CD4-positive, alpha-beta memory T cell (primary cell): Measurements from ENCODE around the gene CAPS. TPM values are rescaled to one million over a fixed set of nuclear protein-coding genes. Genes with fewer than 3 reads are reported as not detected.

Experiments used
- CTCF ChIA-PET: fragments of 350-600 bp; sonication (Branson Sonifier 250); formaldehyde crosslinking; loops from one replicate; lab custom pipeline; 2021; ENCODE audit warnings: inconsistent platforms; ENCODE audit not compliant: partially characterized antibody; lab: Charles Lee
- POLR2A ChIA-PET: fragments of 350-600 bp; sonication (Branson Sonifier 250); formaldehyde crosslinking; loops from one replicate; lab custom pipeline; 2021; ENCODE audit not compliant: partially characterized antibody; lab: Charles Lee
- DNase-seq, 5 donors: peaks; one replicate each; pipeline versions ENCODE4 v3.0.0 to v3.0.0-alpha.2; 2020 to 2022; ENCODE audit warnings: mixed read lengths in 1 of 5
- H3K27ac ChIP-seq: one replicate; pipeline ENCODE4 v1.7.0; 2013; ENCODE audit warnings: low read depth, low read length
- H3K27me3 ChIP-seq: 2 replicates; pipeline ENCODE4 v1.7.0; 2013; ENCODE audit warnings: mild to moderate bottlenecking, low read length, moderate library complexity; ENCODE audit not compliant: insufficient read depth
- H3K36me3 ChIP-seq: 2 replicates; pipeline ENCODE4 v1.7.0; 2013; ENCODE audit warnings: mild to moderate bottlenecking, low read length, moderate library complexity; ENCODE audit not compliant: insufficient read depth
- H3K4me1 ChIP-seq: 2 replicates; pipeline ENCODE4 v1.7.0; 2013; ENCODE audit warnings: mild to moderate bottlenecking, low read length, moderate library complexity; ENCODE audit not compliant: insufficient read depth
- H3K4me3 ChIP-seq, 2 donors: one replicate each; pipeline ENCODE4 v1.7.0; 2013; ENCODE audit warnings: low read length in 2 of 2, mild to moderate bottlenecking in 1 of 2
- H3K9me3 ChIP-seq, 2 donors: one replicate each; pipeline ENCODE4 v1.7.0; 2013; ENCODE audit warnings: low read length in 2 of 2, control low read depth in 1 of 2; ENCODE audit not compliant: control insufficient read depth in 1 of 2
- H3K27ac Mint-ChIP-seq, 7 donors: one replicate each; pipeline ENCODE4 v1.8.0; 2020 to 2021; ENCODE audit warnings: mixed read lengths in 7 of 7, mild to moderate bottlenecking in 6 of 7, inconsistent platforms in 3 of 7, moderate library complexity in 3 of 7
- H3K27me3 Mint-ChIP-seq, 2 donors: one replicate each; pipeline ENCODE4 v1.8.0; 2020 to 2021; ENCODE audit warnings: mixed read lengths in 2 of 2
- H3K36me3 Mint-ChIP-seq, 2 donors: one replicate each; pipeline ENCODE4 v1.8.0; 2020 to 2021; ENCODE audit warnings: mixed read lengths in 2 of 2, inconsistent platforms in 1 of 2, mild to moderate bottlenecking in 1 of 2
- H3K4me1 Mint-ChIP-seq, 4 donors: one replicate each; pipeline ENCODE4 v1.8.0; 2020 to 2021; ENCODE audit warnings: mixed read lengths in 4 of 4, mild to moderate bottlenecking in 1 of 4
- H3K4me3 Mint-ChIP-seq, 8 donors: one replicate each; pipeline ENCODE4 v1.8.0; 2020 to 2021; ENCODE audit warnings: mixed read lengths in 8 of 8, mild to moderate bottlenecking in 7 of 8, moderate library complexity in 6 of 8, inconsistent platforms in 3 of 8
- H3K9me3 Mint-ChIP-seq, 8 donors: one replicate each; pipeline ENCODE4 v1.8.0; 2020 to 2021; ENCODE audit warnings: mixed read lengths in 8 of 8, mild to moderate bottlenecking in 5 of 8, inconsistent platforms in 3 of 8, moderate library complexity in 1 of 8
- intact Hi-C: fragments of 100-400 bp; cut with micrococcal nuclease; formaldehyde crosslinking; loops from one replicate; pipeline ENCODE4 v1.15.1; 2023
- polyA plus RNA-seq, 2 donors: library from polyadenylated mRNA; unstranded; fragments of 300-500 nt; fragmentation: Illumina TruSeq; gene quantifications; one replicate each; pipeline ENCODE4 v1.2.3, GENCODE V29; 2021
- total RNA-seq, 2 experiments: library from RNA; stranded (reverse); gene quantifications; one replicate each; pipeline ENCODE4 v1.2.3, GENCODE V29; 2021

Gene CAPS
- total and polyA plus RNA-seq, 4 experiments from 2014 or later, result 1.7 to 68.0 (median 34.6) TPM

DNA sequence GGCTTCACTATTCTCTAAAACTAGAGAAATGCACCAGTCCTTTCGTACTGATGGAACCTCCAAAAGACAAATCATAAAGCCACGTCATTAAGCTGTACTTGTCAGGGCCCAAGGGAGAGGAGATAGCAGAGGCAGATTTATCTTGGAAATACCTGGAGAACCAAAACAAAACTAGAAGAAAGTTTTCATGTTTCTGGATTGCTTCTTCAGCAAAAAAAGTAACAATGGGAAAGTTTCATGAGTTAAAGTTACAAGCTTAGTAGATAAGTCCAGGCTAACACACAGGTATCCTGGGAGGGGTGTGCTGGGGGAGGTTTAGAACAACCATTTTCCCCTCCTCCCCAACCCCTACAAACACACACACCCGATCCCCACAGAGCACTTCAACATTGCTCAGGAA, 42.3 kb downstream of the CAPS start:
- Histone ChIP-seq H3K27me3 (no peaks in the 10 kb centered on the region), H3K36me3 (no peaks in the 10 kb centered on the region), H3K9me3 (no peaks in the 10 kb centered on the region), H3K4me1 (peaks cover 96% of the 10 kb centered on the region), H3K4me3 (no peak overlapping the region), H3K27ac (no peak overlapping the region)
- H3K27me3 Mint-ChIP-seq, result no peaks in the 10 kb centered on the region
- H3K27ac Mint-ChIP-seq, result peak overlapping the region in 6 of 7 donors; percentile 12 to 81 (median 76)
- peaks cover 3 to 26% of the 10 kb centered on the region in 2 donors for H3K36me3 Mint-ChIP-seq
- DNase-seq, result no peak
- intact Hi-C loops, result no loop called here
- ChIA-PET POLR2A (interaction anchor here (1.0 kb wide), 1 partner anchor 51 kb away, joined by 3 read pairs; no protein-coding TSS in a partner anchor), CTCF (interaction anchor here (1.2 to 3.5 kb wide), 2 partner anchors 11 to 31 kb away, joined by 4 to 27 read pairs; no protein-coding TSS in a partner anchor)
- H3K9me3 Mint-ChIP-seq, result no peaks in the 10 kb centered on the region
- peak overlapping the region in 2 of 8 donors; percentile 20 to 34 for H3K4me3 Mint-ChIP-seq
- peaks cover 50 to 95% (median 78%) of the 10 kb centered on the region in 4 donors for H3K4me1 Mint-ChIP-seq

GRCh38 chr19:5956728-5957127, 42.7 kb downstream of the CAPS start:
- Mint-ChIP-seq H3K4me1 (peaks cover 49 to 95% (median 77%) of the 10 kb centered on the region in 4 donors), H3K27me3 (no peaks in the 10 kb centered on the region), H3K9me3 (no peaks in the 10 kb centered on the region), H3K4me3 (peak overlapping the region in 2 of 8 donors; percentile 8 to 34), H3K36me3 (peaks cover 3 to 26% of the 10 kb centered on the region in 2 donors), H3K27ac (peak overlapping the region in 6 of 7 donors; percentile 12 to 89 (median 76))
- no peak overlapping the region for H3K4me3 ChIP-seq
- H3K4me1 ChIP-seq, result peaks cover 96% of the 10 kb centered on the region
- intact Hi-C loops, result no loop called here
- ChIA-PET POLR2A (interaction anchor here (0.5 to 1.2 kb wide), 3 partner anchors 14 to 52 kb away, joined by 3 to 4 read pairs (median 4); no protein-coding TSS in a partner anchor), CTCF (interaction anchor here (3.5 kb wide), 1 partner anchor 11 kb away, joined by 27 read pairs; no protein-coding TSS in a partner anchor)
- H3K27ac ChIP-seq, result no peak overlapping the region
- H3K27me3 ChIP-seq, result no peaks in the 10 kb centered on the region
- no peak for DNase-seq
- no peaks in the 10 kb centered on the region for H3K36me3 ChIP-seq
- H3K9me3 ChIP-seq, result no peaks in the 10 kb centered on the region

DNA sequence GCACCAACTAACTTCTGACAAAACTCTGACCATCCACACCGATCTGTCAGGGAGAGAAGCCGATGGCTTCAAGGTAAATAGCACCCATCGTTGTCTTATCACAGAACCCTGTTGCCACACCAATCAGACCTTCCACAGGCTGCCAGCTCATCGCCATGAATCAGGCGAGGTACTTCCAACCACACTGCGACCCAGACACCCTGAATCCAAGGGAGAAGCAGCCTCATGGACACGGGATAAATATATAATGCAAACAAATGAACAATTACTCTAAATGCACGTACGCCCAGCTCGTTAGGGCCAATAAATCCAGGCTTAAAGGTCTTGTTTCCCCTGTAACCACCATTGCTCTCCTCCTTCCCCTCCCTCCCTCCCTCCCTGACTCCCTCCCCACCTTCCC, 43.1 kb downstream of the CAPS start:
- Mint-ChIP-seq H3K9me3 (no peaks in the 10 kb centered on the region), H3K27me3 (no peaks in the 10 kb centered on the region), H3K36me3 (peaks cover 3 to 30% of the 10 kb centered on the region in 2 donors), H3K4me3 (peak overlapping the region in 1 of 8 donors; percentile 5), H3K4me1 (peaks cover 53 to 95% (median 78%) of the 10 kb centered on the region in 4 donors), H3K27ac (peak overlapping the region in 5 of 7 donors; percentile 12 to 94 (median 87))
- Histone ChIP-seq H3K27ac (no peak overlapping the region), H3K4me3 (no peak overlapping the region), H3K9me3 (no peaks in the 10 kb centered on the region), H3K36me3 (no peaks in the 10 kb centered on the region), H3K4me1 (peaks cover 96% of the 10 kb centered on the region), H3K27me3 (no peaks in the 10 kb centered on the region)
- intact Hi-C loops, result no loop called here
- ChIA-PET CTCF (interaction anchor here (3.5 kb wide), 1 partner anchor 10 kb away, joined by 27 read pairs; no protein-coding TSS in a partner anchor), POLR2A (interaction anchor here (0.5 to 1.2 kb wide), 3 partner anchors 13 to 53 kb away, joined by 3 to 4 read pairs (median 4); partner anchors contain the start of gene NDUFA11)
- DNase-seq, result no peak

DNA sequence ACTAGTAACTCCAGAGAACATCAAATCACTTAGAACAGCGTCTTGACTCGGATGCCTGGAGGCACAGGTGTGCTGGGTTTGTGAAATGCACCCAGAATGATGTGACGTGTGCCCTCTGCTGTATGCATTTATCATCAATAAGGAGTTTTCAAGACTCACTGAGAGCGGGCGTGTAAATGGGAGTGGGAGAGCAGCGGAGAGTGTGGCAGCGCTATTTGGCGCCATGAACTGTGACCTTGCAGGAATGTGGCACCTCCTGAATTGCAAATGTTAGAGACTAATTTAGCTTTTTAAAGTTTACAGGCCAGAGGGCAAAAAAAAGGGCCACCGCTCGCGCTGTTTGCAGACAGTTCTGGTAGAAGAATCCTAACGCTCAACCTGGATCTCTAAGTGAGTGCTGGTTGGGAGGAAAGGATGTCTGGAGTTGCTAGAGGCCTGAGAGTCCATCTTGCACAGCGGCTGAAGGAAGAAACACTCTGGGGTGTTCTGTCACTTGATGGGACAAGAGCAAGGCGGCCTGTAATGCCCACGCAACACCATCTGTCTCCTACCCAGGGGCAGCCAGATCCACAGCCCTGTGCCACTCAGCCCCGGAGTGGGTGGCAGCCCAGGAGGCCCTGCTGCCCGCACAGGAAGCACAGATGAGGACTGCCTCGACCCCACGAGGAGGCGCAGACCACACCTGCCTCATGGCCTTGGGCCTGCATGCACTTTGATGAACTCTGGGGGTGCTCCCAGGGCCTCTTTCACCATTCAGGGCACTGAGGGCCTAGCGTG, 44.2 kb downstream of the CAPS start:
- Mint-ChIP-seq H3K4me3 (peak overlapping the region in 4 of 8 donors; percentile 44 to 81 (median 50)), H3K27me3 (no peaks in the 10 kb centered on the region), H3K9me3 (no peaks in the 10 kb centered on the region), H3K4me1 (peaks cover 53 to 95% (median 77%) of the 10 kb centered on the region in 4 donors), H3K27ac (peak overlapping the region; percentile 65 to 96 (median 93)), H3K36me3 (peaks cover 3 to 24% of the 10 kb centered on the region in 2 donors)
- H3K27me3 ChIP-seq, result no peaks in the 10 kb centered on the region
- H3K4me3 ChIP-seq, result no peak overlapping the region
- H3K4me1 ChIP-seq, result peaks cover 96% of the 10 kb centered on the region
- ChIA-PET CTCF (interaction anchor here (0.8 to 3.5 kb wide), 2 partner anchors 9 to 10 kb away, joined by 3 to 27 read pairs; no protein-coding TSS in a partner anchor), POLR2A (interaction anchor here (0.9 to 1.8 kb wide), 3 partner anchors 8 to 54 kb away, joined by 3 to 7 read pairs (median 4); partner anchors contain the start of gene NDUFA11)
- intact Hi-C loops, result no loop called here
- no peaks in the 10 kb centered on the region for H3K9me3 ChIP-seq
- H3K36me3 ChIP-seq, result no peaks in the 10 kb centered on the region
- no peak for DNase-seq
- peak overlapping the region; percentile 78 for H3K27ac ChIP-seq

- Mint-ChIP-seq H3K4me3 (peak overlapping the region in 1 of 8 donors; percentile 25), H3K9me3 (no peaks in the 10 kb centered on the region), H3K27ac (peak overlapping the region; percentile 47 to 100 (median 88)), H3K4me1 (peaks cover 49 to 95% (median 77%) of the 10 kb centered on the region in 4 donors), H3K27me3 (no peaks in the 10 kb centered on the region), H3K36me3 (peaks cover 3 to 22% of the 10 kb centered on the region in 2 donors)
- intact Hi-C loops, result no loop called here
- Histone ChIP-seq H3K27me3 (no peaks in the 10 kb centered on the region), H3K36me3 (no peaks in the 10 kb centered on the region), H3K9me3 (no peaks in the 10 kb centered on the region), H3K4me3 (no peak overlapping the region), H3K27ac (peak overlapping the region; percentile 78), H3K4me1 (peaks cover 96% of the 10 kb centered on the region)
- POLR2A ChIA-PET, result interaction anchor here (1.8 kb wide), 1 partner anchor 9 kb away, joined by 7 read pairs; no protein-coding TSS in a partner anchor
- no peak for DNase-seq
- CTCF ChIA-PET, result no interaction called here
Measured at GRCh38 chr19:5958851-5959122, 44.7 kb downstream of the CAPS start.

GRCh38 chr19:5959260-5960004, 45.4 kb downstream of the CAPS start:
- POLR2A ChIA-PET, result interaction anchor here (0.7 to 6.0 kb wide), 5 partner anchors 9 to 67 kb away, joined by 3 to 104 read pairs (median 47); partner anchors contain the start of genes NDUFA11, RANBP3 and VMAC
- Mint-ChIP-seq H3K27ac (peak overlapping the region; percentile 89 to 100 (median 99)), H3K4me1 (peaks cover 46 to 95% (median 76%) of the 10 kb centered on the region in 4 donors), H3K9me3 (no peaks in the 10 kb centered on the region), H3K4me3 (peak overlapping the region in 3 of 8 donors; percentile 25 to 81 (median 44)), H3K36me3 (peaks cover 3 to 18% of the 10 kb centered on the region in 2 donors), H3K27me3 (no peaks in the 10 kb centered on the region)
- Histone ChIP-seq H3K36me3 (no peaks in the 10 kb centered on the region), H3K4me1 (peaks cover 96% of the 10 kb centered on the region), H3K4me3 (no peak overlapping the region), H3K27ac (peak overlapping the region; percentile 78), H3K9me3 (no peaks in the 10 kb centered on the region), H3K27me3 (no peaks in the 10 kb centered on the region)
- intact Hi-C loops, result no loop called here
- DNase-seq, result no peak
- CTCF ChIA-PET, result interaction anchor here (0.9 to 1.4 kb wide), 3 partner anchors 9 to 63 kb away, joined by 3 to 8 read pairs (median 5); no protein-coding TSS in a partner anchor
